ENCODE results near the gene SARDH.

The SARDH gene

GRCh38 chr9:133638711-133639110, 99.4 kb downstream of the SARDH start:
- no peak overlapping the region for H3K4me2 ChIP-seq (ENCODE audit: insufficient read depth, low read length)
- no peak overlapping the region for H3K27ac ChIP-seq (ENCODE audit: low read length)
- no peaks in the 10 kb centered on the region for H3K79me2 ChIP-seq (ENCODE audit: insufficient read depth, low read length)
- H3K27me3 ChIP-seq (ENCODE audit: insufficient read depth, low read length, poor library complexity), result no peaks in the 10 kb centered on the region
- no peaks in the 10 kb centered on the region for H3K36me3 ChIP-seq (ENCODE audit: insufficient read depth, low read length)
- no peak overlapping the region for H2AFZ ChIP-seq (ENCODE audit: low read depth, low read length)
- H4K20me1 ChIP-seq (ENCODE audit: insufficient read depth, low read length), result no peaks in the 10 kb centered on the region
- H3K4me3 ChIP-seq (ENCODE audit: low read depth in 1 of 2, low read length in 2 of 2), result no peak overlapping the region
- no peak overlapping the region for H3K9ac ChIP-seq (ENCODE audit: low read depth, low read length)
- H3K4me1 ChIP-seq (ENCODE audit: insufficient read depth, low read length), result peaks cover 4% of the 10 kb centered on the region
- ATAC-seq (ENCODE audit: insufficient read depth, low read depth) (no peak), DNase-seq (no peak)
- TF ChIP-seq EZH2 (IDR thresholded peaks at IDR 0.05; ENCODE audit: borderline replicate concordance, low read depth, low read length, severe bottlenecking) (no peak), CTCF (IDR thresholded peaks at IDR 0.05; ENCODE audit: borderline replicate concordance, extremely low read depth, low read length, poor library complexity, severe bottlenecking) (no peak)
- no peaks in the 10 kb centered on the region for H3K9me3 ChIP-seq (ENCODE audit: insufficient read depth, low read length, severe bottlenecking)

GRCh38 chr9:133638076-133638475, 100.1 kb downstream of the SARDH start:
- no peaks in the 10 kb centered on the region for H3K36me3 ChIP-seq (ENCODE audit: insufficient read depth, low read length)
- H3K4me3 ChIP-seq (ENCODE audit: low read depth in 1 of 2, low read length in 2 of 2), result no peak overlapping the region
- H3K4me1 ChIP-seq (ENCODE audit: insufficient read depth, low read length), result peaks cover 4% of the 10 kb centered on the region
- ATAC-seq (ENCODE audit: insufficient read depth, low read depth) (no peak), DNase-seq (no peak)
- no peaks in the 10 kb centered on the region for H3K27me3 ChIP-seq (ENCODE audit: insufficient read depth, low read length, poor library complexity)
- no peak overlapping the region for H3K4me2 ChIP-seq (ENCODE audit: insufficient read depth, low read length)
- H2AFZ ChIP-seq (ENCODE audit: low read depth, low read length), result no peak overlapping the region
- H3K9ac ChIP-seq (ENCODE audit: low read depth, low read length), result no peak overlapping the region
- H4K20me1 ChIP-seq (ENCODE audit: insufficient read depth, low read length), result no peaks in the 10 kb centered on the region
- no peak overlapping the region for H3K27ac ChIP-seq (ENCODE audit: low read length)
- no peak for TF ChIP-seq EZH2 (IDR thresholded peaks at IDR 0.05; ENCODE audit: borderline replicate concordance, low read depth, low read length, severe bottlenecking)
- TF ChIP-seq CTCF (IDR thresholded peaks at IDR 0.05; ENCODE audit: borderline replicate concordance, extremely low read depth, low read length, poor library complexity, severe bottlenecking), result no peak
- H3K9me3 ChIP-seq (ENCODE audit: insufficient read depth, low read length, severe bottlenecking), result no peaks in the 10 kb centered on the region
- no peaks in the 10 kb centered on the region for H3K79me2 ChIP-seq (ENCODE audit: insufficient read depth, low read length)

GRCh38 chr9:133637451-133638055, 100.6 kb downstream of the SARDH start:
- Histone ChIP-seq H3K9ac (ENCODE audit: low read depth, low read length) (no peak overlapping the region), H3K27me3 (ENCODE audit: insufficient read depth, low read length, poor library complexity) (no peaks in the 10 kb centered on the region), H3K36me3 (ENCODE audit: insufficient read depth, low read length) (no peaks in the 10 kb centered on the region), H3K27ac (ENCODE audit: low read length) (no peak overlapping the region), H3K4me2 (ENCODE audit: insufficient read depth, low read length) (no peak overlapping the region), H3K4me3 (ENCODE audit: low read depth in 1 of 2, low read length in 2 of 2) (no peak overlapping the region), H3K4me1 (ENCODE audit: insufficient read depth, low read length) (peaks cover 4% of the 10 kb centered on the region), H3K9me3 (ENCODE audit: insufficient read depth, low read length, severe bottlenecking) (no peaks in the 10 kb centered on the region), H3K79me2 (ENCODE audit: insufficient read depth, low read length) (no peaks in the 10 kb centered on the region), H2AFZ (ENCODE audit: low read depth, low read length) (no peak overlapping the region), H4K20me1 (ENCODE audit: insufficient read depth, low read length) (no peaks in the 10 kb centered on the region; the same call in 1 of the 2 replicates)
- TF ChIP-seq EZH2 (IDR thresholded peaks at IDR 0.05; ENCODE audit: borderline replicate concordance, low read depth, low read length, severe bottlenecking), result no peak
- no peak for TF ChIP-seq CTCF (IDR thresholded peaks at IDR 0.05; ENCODE audit: borderline replicate concordance, extremely low read depth, low read length, poor library complexity, severe bottlenecking)
- ATAC-seq (ENCODE audit: insufficient read depth, low read depth) (no peak), DNase-seq (no peak)
